SK-N-MC (cell line): ENCODE data around the gene TSPAN15.

Experiments used
- DNase-seq: peaks from one replicate; pipeline ENCODE4 v3.0.0-alpha.2; 2011; ENCODE audit warnings: low read depth, low spot score
- H3K27ac ChIP-seq: fragments of 200-600 bp; sonication (generic); 2 replicates; pipeline ENCODE4 v1.5.1; 2016; ENCODE audit warnings: mixed run types
- H3K36me3 ChIP-seq: fragments of 200-600 bp; sonication (generic); 2 replicates; pipeline ENCODE4 v1.6.1; 2017; ENCODE audit warnings: antibody characterized with exemption, low read length, mixed read lengths; ENCODE audit not compliant: insufficient read depth
- H3K4me3 ChIP-seq: fragments of 200-600 bp; sonication (generic); 2 replicates; pipeline ENCODE4 v1.5.1; 2016
- H3K9ac ChIP-seq: fragments of 200-600 bp; sonication (generic); 2 replicates; pipeline ENCODE4 v1.8.0; 2017; ENCODE audit warnings: mixed run types, mixed read lengths; ENCODE audit not compliant: insufficient read length
- H3K9me3 ChIP-seq: fragments of 200-600 bp; sonication (generic); 2 replicates; pipeline ENCODE4 v1.6.1; 2017; ENCODE audit warnings: low read depth, mild to moderate bottlenecking, antibody characterized with exemption, low read length, moderate library complexity, mixed read lengths
- EZH2 ChIP-seq: fragments of 200-600 bp; sonication (generic); IDR thresholded peaks from one replicate; pipeline ENCODE4 v1.6.1; 2017; ENCODE audit warnings: antibody characterized with exemption
- FOXP2 ChIP-seq: optimal IDR thresholded peaks from 2 replicates; pipeline ENCODE3; 2011; ENCODE audit warnings: mild to moderate bottlenecking, moderate library complexity; ENCODE audit not compliant: insufficient read depth; ENCODE audit errors: extremely low read length, control extremely low read depth
- POLR2AphosphoS5 ChIP-seq: IDR thresholded peaks from 2 replicates; pipeline ENCODE4 v1.6.1; 2012; ENCODE audit warnings: mild to moderate bottlenecking, low read depth, low read length, borderline replicate concordance

The TSPAN15 gene

GRCh38 chr10:69489506-69490090, 38.3 kb downstream of the TSPAN15 start:
- Histone ChIP-seq H3K27ac (no peak overlapping the region), H3K9ac (no peak overlapping the region), H3K9me3 (no peaks in the 10 kb centered on the region), H3K36me3 (no peaks in the 10 kb centered on the region), H3K4me3 (no peak overlapping the region)
- TF ChIP-seq POLR2AphosphoS5: no peak
- TF ChIP-seq FOXP2: no peak
- no peak for TF ChIP-seq EZH2
- no peak for DNase-seq

DNA sequence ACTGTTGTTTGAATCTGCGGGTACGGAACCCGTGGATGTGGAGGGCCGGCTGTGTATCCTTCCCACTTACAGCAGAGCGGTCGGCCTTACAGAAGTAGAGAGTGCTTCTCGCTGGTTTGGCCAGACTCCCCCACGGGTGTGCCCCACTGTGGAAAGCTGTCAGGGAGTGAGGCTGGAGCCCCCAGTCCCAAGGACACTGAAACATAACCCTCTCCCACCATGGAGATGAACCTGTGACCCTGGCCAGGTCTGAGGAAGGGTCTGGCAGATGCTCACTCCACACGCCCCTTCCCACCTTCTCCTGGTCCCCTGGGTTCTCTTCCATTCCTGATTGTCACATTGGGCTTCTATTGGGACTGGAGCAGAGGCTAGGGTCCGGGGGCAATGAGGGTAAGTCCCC, 39.6 kb downstream of the TSPAN15 start:
- Histone ChIP-seq H3K4me3 (no peak overlapping the region), H3K36me3 (no peaks in the 10 kb centered on the region), H3K9ac (no peak overlapping the region), H3K9me3 (no peaks in the 10 kb centered on the region), H3K27ac (no peak overlapping the region)
- no peak for TF ChIP-seq POLR2AphosphoS5
- TF ChIP-seq EZH2: no peak
- TF ChIP-seq FOXP2: no peak
- DNase-seq: no peak

DNA sequence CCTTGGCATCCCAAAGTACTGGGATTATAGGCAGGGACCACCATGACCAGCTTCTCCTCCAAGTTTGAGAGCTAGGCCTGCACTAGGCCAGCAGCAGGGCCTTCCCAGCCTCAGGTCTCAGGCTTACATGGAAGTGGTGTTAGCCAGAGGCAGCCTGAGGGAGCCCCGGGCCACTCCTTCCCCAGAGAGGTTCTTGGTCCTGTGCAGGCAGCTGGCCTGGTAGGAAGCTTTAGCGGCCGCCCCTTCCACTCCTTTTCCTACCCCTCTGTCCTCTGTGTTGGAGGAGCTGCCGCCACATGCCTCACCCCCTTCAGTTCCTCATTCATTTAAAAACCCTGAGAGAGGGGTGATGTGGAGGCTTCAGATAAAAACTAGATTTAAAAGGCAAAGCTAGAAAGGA, 40.3 kb downstream of the TSPAN15 start:
- Histone ChIP-seq H3K4me3 (no peak overlapping the region), H3K9me3 (no peaks in the 10 kb centered on the region), H3K36me3 (no peaks in the 10 kb centered on the region), H3K27ac (no peak overlapping the region), H3K9ac (no peak overlapping the region)
- DNase-seq: no peak
- no peak for TF ChIP-seq EZH2
- no peak for TF ChIP-seq POLR2AphosphoS5
- TF ChIP-seq FOXP2: no peak

DNA sequence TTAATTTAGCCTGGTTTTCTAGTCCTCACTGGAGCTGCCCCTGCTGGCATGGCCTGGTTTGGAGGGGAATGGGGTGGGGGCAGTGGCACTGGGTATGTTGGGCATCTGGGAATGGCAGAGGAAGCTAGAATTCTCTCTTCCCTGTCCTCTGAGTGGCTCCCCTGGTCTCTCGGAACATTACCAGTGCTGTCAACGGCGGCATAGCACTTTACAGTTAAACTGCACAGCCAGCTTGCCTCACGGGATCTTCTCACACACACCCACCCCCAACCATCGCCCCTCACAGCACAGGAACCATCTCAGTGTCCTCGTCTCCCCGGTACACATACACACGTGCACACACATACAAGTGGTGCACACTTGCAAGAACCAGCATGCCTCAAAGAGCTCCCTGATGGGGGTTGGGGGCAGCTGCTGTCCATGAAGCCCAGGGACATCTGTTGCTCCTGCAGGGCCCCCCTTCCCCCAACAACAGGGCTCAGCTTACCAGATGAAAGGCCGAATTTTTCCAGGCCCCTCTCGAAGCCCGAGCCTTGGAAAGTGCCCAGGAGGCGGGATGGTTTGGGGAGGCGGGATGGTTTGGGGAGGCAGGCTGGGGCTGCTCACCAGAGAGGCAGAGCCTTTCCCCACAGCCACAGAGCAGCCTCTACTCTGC, 41.0 kb downstream of the TSPAN15 start:
- no peak for DNase-seq
- Histone ChIP-seq H3K9ac (no peak overlapping the region), H3K9me3 (no peaks in the 10 kb centered on the region), H3K36me3 (no peaks in the 10 kb centered on the region), H3K4me3 (no peak overlapping the region), H3K27ac (no peak overlapping the region)
- TF ChIP-seq POLR2AphosphoS5: no peak
- TF ChIP-seq FOXP2: no peak
- TF ChIP-seq EZH2: no peak

GRCh38 chr10:69492746-69493462, 41.6 kb downstream of the TSPAN15 start:
- no peak overlapping the region for H3K27ac ChIP-seq
- H3K36me3 ChIP-seq: no peaks in the 10 kb centered on the region
- no peak overlapping the region for H3K4me3 ChIP-seq
- no peak overlapping the region for H3K9ac ChIP-seq
- no peak for TF ChIP-seq EZH2
- TF ChIP-seq FOXP2: no peak
- no peak for TF ChIP-seq POLR2AphosphoS5
- no peaks in the 10 kb centered on the region for H3K9me3 ChIP-seq
- no peak for DNase-seq

GRCh38 chr10:69494626-69495558, 43.6 kb downstream of the TSPAN15 start:
- DNase-seq: no peak
- TF ChIP-seq POLR2AphosphoS5 (no peak), FOXP2 (no peak), EZH2 (no peak)
- H3K36me3 ChIP-seq: no peaks in the 10 kb centered on the region
- no peak overlapping the region for H3K27ac ChIP-seq
- H3K9ac ChIP-seq: no peak overlapping the region
- no peaks in the 10 kb centered on the region for H3K9me3 ChIP-seq
- no peak overlapping the region for H3K4me3 ChIP-seq

- no peak overlapping the region for H3K9ac ChIP-seq
- no peak overlapping the region for H3K27ac ChIP-seq
- no peaks in the 10 kb centered on the region for H3K36me3 ChIP-seq
- no peak for DNase-seq
- no peak overlapping the region for H3K4me3 ChIP-seq
- TF ChIP-seq POLR2AphosphoS5 (no peak), FOXP2 (no peak), EZH2 (no peak)
- no peaks in the 10 kb centered on the region for H3K9me3 ChIP-seq
Observed at GRCh38 chr10:69495666-69496065, 44.4 kb downstream of the TSPAN15 start.
